ENCODE measurements around the gene RAB3C.

Gene RAB3C

DNA sequence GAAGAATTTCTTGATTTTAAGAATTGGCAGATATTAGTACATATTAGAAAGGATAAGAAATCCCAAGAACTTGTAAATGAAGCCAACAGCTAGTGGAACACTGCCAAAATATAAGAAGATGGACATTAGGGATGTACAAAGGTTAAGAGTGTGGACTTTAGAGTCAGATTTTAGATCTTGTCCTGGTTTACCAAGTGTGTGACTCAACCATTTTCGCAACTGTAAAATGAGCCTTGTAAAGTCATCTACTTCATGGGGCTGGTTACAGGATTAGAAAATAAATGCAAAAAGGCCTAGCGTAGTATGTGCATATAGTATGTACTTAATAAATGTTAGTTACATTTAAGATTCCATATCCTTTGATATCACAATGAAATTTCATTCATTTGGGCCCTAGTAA, 260.0 kb downstream of the RAB3C start:
- FAIRE-seq = no peak

DNA sequence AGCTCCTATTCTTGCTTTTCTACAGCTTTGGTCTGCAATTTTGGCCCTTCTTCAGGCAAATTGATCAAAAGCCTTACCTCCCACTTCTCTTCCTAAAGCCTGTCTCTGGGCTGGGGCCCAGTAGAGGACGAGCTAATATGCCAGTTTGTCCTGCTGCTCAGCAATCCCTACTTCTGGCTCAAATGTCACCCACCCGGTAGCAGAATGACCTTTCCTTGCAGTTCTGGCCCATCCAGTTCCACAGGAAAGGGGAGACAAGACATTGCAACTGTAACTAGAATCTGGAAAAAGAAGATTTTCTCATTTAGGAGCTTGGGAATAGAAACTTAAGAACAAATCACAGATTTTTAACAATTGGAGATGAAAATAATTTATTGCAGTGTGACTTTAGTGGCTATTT, 261.5 kb downstream of the RAB3C start:
- FAIRE-seq = no peak

DNA sequence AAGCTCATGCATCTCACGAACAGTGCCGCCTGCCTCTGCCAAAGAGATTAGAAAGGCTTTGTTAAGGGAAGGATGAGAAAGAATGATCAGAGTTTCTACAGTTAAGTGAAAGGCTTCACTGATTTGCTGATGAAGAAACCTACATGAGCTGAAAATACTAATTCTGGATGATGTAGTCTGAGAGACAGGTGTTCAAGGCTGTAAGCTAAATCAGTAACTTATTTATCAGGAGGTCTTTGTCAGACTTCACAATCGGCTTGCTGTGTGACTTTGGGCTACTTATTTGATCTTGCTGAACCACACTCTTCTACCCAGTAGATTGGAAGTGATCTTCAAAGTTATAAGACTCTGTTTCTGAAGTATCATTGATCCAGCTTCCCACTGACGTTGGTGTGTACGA, 264.2 kb downstream of the RAB3C start:
- FAIRE-seq = no peak

DNA sequence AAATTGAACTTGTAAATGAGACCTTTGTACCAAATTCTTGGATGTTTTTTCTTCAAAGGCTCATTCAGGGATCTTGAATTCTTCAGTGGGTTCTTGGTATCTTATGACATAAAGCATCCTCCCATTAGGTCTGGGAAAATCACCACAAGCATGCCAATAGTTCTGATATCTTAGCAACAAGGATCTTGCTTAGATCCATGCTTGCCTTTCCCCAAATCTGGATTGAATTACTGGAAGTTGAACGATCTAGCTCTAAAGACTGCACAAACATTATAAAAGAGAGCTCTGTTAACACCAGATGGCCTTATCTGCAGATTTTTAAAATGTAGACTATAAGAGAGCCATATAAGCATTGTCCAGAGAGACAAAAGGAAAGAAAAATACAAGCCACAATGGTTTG, 266.3 kb downstream of the RAB3C start:
- FAIRE-seq = no peak

DNA sequence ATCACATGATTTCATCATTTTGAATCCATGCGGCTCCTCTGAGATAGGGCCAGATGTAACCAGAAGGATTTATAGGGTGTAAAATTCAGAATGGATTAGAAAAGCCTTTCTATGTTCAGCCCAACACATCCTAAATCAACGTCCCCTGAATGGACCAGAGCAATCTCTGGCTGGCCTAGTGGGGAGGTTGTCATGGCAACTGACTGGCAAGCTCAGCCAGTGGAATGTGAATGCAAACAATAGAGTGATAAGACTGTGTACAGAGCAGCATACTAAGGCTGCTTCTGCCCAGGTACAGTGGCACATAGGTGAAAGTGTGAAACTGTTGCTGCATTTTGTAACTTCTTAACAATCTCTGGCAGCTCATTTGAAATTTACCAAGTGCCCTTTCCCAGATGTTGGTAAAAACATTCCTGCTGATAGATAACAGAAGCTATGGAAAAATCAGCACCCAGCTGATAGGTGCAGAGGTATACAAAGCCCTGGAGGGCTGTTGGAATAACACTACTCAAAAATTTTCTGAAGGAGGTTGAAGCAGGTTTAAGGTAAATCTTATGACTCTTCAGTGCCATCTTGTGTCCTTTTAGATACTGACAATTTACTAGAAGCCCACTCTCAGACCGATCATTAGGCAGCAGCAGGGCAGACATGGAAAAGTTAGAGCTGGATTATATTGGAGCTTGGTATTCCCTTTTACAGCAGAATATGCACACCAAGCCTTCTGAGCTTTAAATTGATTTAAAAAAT, 267.2 kb downstream of the RAB3C start:
- peak; percentile 60 for FAIRE-seq

DNA sequence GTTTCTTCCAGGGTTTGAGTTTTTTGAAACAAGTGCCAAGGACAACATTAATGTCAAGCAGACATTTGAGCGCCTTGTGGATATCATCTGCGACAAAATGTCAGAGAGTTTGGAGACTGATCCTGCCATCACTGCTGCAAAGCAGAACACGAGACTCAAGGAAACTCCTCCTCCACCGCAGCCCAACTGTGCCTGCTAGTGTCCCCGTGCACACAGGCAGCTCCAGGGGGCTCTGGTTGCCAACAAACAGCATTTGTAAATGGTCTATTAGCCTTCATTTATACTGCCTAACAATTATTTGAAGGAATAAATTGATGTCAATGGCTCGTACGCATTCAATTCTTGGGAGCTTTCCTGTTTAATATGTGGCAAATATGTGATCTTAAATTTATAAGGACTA, 268.3 kb downstream of the RAB3C start:
- FAIRE-seq = no peak

DNA sequence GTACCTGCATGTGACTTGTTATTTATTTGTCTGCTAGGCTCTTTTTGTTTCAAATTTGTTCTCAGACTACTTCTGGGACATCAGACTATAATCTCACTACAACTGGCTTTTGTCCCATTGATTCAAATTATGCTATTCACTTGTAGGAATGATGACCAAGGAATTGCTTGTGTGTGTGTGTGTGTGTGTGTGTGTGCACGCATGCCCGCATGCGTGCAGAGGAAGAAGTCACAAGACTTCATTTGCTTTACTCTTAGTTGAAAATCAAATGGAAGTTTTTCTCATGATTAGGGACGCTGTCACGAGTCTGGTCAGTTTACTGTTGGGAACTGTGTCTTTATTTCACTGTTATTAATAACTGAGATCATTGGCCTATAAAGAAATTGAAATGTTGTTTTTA, 268.7 kb downstream of the RAB3C start:
- no peak for FAIRE-seq

DNA sequence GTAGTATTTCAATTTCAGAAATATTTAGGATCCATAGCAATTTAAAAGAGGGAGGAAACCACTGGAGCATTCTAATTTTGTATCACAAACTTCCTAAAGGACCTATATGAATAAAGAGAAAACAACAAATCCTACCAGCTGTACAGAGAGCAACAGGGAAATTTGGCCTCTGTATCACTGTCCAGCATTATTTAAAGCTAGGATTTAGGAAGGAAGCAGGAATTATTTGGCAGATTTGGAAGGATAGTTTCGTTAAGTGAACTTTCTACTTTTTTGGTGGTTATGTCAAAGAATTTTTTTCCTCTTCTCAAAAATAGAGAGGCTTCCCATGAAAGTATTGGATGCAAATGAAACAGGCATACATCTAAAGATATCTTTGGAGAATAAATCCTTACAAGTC, 269.7 kb downstream of the RAB3C start:
- FAIRE-seq = no peak

DNA sequence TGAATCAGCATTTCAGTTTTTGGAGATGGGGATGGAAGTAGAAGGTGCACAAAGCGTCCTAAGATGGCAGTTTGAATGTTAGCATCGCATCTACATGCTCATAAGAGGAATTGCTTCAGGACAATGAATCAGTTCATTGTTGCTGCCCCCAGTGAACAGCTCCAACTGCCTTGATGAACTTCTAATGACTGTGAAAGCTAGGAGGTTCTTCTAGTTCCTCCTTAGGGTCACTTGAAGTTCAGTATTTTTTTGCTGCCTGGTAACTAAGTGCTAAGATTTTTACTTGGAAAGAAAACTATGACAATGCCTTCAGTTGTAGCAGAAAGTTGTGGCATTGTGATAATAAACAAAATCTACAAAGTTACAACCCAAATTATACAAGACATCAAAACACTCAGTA, 271.6 kb downstream of the RAB3C start:
- FAIRE-seq = no peak

DNA sequence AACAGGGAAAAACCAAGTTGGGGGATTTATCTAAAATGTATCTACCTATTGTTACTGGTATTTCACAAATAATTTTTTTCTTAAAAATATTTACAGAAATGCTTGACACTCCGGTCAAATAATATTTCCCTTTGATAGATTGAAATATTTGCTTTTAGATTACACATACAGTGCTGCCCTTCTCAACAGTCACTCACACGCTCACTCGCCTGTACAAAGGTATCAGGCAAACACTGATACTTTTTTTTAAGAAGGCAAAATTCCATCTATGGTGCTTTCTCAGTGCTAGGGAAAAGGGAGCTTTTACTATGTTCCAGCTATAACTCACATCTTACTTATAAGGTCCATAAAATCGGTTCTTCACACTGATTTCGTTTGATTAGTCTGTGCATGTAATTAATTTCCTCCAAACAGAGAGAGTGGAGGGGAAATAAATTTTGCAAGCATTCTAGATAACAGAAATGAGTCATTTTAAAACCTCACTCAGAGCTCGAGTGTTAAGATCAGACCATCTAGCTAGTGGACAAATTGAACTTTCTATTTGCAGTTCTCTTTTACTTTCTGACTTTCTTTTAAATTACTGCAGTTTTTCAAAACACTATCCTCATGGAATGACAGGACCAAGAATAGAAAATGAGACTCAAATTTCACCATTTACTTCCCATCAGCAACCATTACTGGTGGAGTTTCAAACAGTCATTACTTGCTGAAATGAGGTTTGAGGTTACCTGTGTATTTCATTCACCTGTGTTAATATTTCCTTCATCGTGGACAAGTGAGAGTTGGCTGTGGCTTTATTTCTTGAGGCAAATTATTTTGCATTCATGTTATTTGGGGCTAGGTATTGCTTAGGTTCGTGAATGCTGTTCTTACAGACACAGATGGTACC, 273.2 kb downstream of the RAB3C start:
- FAIRE-seq = no peak

DNA sequence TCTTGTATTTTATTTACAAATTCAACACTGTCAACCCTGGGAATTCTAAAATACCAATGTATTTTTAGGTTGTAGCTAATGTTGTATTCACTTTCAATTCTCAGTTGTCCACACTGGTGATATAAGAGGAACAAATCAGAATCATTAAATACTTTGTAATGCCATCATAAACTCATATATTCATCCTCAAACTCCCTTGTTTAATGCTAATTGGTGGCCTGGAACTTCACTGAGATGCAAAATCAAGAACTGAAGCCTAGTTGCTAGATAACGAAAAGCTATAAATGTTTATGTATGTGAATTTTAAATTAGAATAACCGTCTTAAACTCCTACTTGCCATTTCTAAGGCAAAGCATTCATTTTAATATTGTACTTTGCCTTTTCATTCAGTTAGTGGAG, 274.7 kb downstream of the RAB3C start:
- no peak for FAIRE-seq

DNA sequence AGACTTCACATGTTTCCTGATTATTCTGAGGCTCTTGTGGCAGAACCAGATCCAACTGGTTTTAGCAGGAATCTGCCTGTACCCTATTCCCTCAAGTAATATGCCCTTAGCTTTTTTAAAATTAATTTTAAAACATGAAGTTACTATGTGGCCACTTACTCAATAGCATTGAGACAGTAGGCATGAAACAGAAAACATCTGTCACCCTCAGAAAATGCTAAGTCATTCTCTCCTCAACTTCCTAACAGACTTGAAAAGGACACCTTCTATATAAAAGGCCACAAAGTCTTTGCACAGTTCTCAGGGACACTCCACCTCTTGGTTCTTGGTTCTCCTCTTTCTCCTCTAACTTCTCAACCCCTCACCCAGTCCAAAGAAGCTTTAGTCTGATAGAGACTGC, 277.8 kb downstream of the RAB3C start:
- no peak for FAIRE-seq

DNA sequence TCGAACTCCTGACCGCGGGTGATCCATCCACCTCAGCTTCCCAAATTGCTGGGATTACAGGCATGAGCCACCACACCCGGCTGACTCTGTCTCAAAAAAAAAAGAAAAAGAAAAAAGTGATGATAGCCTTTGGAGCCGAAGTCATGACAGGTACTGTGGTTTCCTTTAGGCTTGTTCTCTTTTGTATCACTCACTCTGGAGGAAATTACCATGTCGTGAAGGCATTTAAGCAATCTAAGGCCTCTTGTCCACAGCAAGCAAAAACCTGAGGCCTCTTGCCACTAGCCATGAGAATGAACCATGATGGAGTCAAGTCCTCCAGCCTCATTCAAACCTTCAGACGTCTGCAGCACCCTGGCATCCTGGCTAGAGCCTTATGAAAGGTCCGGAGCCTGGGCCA, 286.1 kb downstream of the RAB3C start:
- no peak for FAIRE-seq

DNA sequence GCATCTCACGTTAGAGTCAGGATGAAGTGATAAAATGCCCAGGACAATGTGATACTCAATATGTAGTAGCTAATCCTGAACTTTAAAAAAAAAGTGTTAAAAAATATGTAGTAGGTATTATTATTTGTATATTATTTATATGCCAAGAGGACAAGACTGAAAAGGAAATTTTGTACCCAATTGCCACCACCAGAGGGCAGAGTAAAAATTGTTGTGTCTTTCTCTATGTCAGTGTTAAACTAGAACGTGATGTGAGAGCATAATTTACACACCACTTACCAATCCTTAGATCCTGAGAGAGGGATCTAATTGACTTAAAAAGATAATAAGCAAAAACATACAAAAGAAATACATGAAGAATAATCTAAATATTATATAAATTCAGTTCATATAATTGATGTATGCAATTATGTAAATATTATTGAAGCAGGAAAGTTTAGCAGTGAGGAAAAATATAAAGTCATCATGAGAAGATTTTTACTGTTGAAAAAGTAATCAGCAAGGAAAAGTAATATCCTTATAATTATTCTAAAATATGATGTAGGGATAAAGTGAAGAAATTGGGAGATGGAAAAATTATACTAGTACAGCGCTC, 288.9 kb downstream of the RAB3C start:
- FAIRE-seq = peak; percentile 90

DNA sequence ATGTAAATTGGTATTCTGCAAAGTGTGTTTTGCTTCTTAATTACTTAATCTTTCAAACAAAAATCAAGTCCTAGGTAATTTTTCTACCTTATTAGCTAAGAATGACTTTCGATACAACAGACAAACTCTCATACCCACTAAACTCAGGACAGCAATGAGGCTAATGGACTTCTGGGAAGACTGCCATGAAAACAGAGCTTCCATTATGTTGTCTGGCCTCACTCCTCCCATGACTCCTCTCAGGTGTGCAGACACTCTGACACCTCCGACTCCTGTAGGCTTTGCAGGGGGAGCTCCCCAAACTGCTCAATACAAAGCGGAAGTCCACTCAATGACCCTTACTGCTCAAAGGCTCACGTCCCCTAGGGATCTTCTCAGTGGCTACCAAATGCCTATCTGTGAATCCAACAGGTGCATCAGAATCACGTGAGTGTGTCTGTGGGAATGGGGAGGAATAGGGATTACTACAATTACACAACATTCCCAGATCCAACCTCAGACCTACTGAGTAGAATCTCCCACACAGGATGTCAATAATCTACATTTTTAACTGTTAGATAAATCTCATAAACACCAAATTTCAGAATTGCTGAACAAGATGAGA, 289.9 kb downstream of the RAB3C start:
- no peak for FAIRE-seq

DNA sequence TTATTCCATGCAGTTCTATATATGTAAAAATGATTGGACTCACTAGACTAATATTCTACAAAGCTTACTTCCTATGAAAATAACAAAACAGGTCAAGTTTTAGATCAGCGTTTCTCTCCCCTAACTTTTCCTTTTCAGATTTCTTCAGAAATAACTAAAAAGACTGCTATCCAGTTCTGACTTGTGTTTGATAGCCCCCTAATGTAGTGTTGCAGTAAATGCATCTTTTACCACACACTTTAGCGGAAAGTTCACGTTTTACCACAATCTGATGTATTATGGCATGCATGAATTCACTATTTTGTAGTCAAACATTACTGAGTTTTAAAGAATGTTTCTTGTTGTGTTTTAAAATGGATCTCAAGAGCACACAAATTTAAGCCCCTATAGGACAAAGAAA, 292.7 kb downstream of the RAB3C start:
- FAIRE-seq = no peak

DNA sequence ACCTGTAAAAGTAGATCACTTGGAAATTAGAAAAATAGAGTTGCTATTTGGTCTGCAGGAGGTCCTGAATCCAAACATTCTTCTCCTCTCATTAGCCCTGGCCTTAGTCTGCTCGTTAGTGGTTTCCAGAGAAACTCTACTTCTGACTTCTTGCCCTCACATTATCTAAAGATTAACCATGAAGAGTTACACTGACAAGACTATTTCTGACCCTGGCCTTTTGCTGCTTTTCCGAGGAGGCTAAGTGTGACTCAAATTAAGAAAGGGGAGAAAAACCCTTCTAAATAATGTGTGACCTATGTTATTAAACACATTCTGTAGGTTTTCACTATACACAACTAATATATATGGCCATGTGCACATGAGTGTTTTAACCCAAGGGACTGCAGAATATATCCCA, 302.4 kb downstream of the RAB3C start:
- FAIRE-seq = no peak

DNA sequence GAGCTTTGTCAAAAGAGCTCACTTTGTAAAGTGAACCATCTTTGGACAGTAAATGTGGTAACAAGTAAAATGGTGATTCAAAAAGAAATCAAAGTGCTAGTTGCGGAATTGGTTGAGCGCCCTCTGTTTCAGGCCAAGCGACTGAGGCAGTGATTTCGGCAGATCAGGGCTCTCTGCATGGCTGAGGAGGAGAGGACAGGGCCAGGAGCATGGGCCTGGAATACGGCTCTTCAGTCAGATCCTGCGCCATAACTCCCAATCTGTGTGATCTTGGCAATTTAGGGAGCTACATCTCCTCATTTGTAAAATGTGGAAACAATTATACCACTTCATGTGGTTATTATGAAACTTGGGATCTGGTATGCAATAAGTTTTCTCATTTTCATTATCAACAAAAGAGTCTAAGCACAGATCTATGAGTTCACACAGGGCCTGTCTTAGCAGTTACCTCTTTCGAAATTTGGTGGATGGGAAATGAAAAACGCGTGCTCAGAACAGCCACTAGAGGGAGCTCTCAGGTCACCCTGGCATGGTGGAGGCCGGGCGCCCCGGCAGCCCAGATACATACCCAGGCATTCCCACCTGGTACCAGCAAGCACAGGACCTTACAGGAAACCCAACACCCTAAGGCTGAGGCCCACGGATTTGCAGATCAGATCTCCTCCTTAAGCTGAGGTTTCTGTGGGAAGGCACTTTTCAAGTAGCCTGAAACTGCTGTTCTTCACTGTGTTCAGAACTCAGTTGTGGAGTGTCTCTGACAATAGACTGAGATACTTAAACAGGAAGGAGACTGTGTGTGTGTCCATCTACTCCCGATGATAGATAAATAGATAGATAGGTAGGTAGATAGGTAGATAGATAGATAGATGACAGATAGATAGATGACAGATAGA, 303.7 kb downstream of the RAB3C start:
- FAIRE-seq = peak; percentile 70

DNA sequence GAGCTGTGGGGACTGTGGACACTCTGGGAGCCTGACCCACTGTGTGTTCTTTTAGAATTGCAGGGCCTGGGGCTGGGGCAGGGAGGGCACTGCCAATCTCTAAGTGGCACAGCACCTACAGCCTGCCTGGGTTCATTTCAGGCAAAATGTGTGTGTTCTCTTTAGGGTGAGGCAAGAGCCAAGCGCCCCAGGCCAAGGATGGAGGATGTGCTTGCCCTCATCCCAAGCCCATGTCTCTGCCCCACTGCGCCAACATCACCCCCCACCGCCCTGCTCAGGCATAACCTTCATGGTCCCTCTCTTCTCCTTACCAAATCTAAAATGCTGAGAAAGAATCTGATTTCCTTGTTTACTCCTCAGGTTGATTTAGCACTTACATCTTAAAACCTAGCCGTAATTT, 304.4 kb downstream of the RAB3C start:
- FAIRE-seq = no peak

DNA sequence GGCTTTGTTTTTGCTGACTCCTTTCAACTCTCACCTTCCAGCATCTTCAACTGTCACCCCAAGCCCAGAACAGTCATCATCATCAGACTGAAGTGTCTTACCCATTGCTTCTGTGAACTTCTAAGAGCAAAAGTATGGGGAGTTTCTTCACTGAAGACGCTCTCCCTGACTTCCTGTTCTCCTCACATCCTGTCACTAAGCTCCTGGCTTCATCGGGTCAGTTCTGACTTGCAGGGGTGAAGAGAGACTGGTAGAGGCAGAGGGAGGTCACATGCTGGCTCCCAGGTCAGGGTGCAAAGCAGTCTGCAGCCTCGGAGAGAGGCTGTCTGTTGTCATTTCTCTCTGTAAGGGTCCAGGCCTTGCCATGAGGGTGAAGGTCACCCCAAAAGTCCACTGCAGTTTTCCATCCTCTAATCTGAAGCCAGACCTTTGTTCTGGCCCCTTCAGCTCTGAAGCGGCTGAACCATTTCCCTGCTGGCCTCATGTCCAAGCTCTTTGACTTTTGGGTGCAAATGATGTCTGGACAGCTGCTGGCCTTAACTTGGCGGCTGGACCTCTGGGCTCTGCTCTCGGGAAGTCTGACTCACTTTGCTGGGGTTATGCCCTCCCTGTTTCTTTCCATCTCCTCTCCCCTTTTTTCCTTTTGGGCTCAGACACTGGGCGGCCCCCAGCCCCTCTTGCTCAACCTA, 305.0 kb downstream of the RAB3C start:
- peak; percentile 47 for FAIRE-seq

DNA sequence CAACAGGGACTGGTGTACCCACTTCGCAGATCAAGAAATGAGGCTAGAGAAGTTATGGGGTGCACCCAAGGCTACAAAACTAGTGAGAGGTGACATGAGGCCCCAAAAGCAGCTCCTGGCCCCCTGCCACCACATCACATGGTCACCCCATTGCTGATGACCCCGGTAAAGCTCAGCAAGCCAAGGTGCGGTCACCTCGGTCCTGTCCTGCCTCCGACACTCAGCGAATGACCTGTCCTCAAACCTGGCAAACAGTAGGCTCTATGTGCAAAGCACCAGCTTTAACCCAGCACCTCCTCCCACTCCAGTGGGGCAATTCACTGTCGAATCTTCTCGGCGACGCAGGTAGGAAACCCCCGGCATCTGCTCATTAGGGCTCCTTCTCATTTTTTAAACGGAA, 307.4 kb downstream of the RAB3C start:
- no peak for FAIRE-seq

DNA sequence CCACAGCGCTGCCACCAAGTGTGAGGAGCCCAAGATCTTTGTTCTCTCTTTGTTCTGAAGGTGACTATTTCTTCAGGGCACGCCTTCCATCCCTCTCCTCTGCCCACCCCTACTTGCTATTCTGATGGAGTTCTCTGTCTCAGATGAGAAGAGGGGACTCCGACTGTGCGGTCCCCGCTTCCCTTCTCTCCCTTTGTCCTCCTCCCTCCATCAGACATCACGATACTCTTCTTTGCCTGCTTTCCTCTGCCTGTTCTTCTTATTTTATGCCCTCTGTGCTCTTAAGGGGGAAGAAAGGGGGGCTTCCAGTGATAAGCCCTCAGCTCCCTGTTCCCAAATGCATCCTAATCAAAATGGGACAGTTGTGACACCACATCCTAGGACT, 307.8 kb downstream of the RAB3C start:
- FAIRE-seq = no peak

Data from TTC549 (cell line).